KMS-11 (cell line): ENCODE results near the gene RNF43.
A peak's percentile ranks its signal among the peaks of the same experiment; 100 is the strongest.

Experiments
- H2AFZ ChIP-seq: fragments of 200-600 bp; sonication (generic); 2 replicates; pipeline ENCODE4 v1.6.1; 2016; ENCODE audit warnings: antibody characterized with exemption, mixed run types, low read depth
- H3K27ac ChIP-seq: fragments of 200-600 bp; sonication (generic); 2 replicates; pipeline ENCODE4 v1.6.1; 2016; ENCODE audit warnings: mild to moderate bottlenecking, mixed run types
- H3K27me3 ChIP-seq: fragments of 200-600 bp; sonication (generic); 2 replicates; pipeline ENCODE4 v1.6.1; 2017; ENCODE audit warnings: mild to moderate bottlenecking, low read depth, mixed run types, moderate library complexity; ENCODE audit not compliant: insufficient read depth
- H3K36me3 ChIP-seq: fragments of 200-600 bp; sonication (generic); 2 replicates; pipeline ENCODE4 v1.6.1; 2017; ENCODE audit warnings: mild to moderate bottlenecking, mixed run types; ENCODE audit not compliant: insufficient read depth
- H3K4me1 ChIP-seq: fragments of 200-600 bp; sonication (generic); 2 replicates; pipeline ENCODE4 v1.6.1; 2016; ENCODE audit warnings: mild to moderate bottlenecking, low read depth, mixed run types; ENCODE audit not compliant: poor library complexity, severe bottlenecking
- H3K4me2 ChIP-seq: fragments of 200-600 bp; sonication (generic); 2 replicates; pipeline ENCODE4 v1.7.0; 2016; ENCODE audit warnings: mild to moderate bottlenecking, mixed run types
- H3K4me3 ChIP-seq: fragments of 200-600 bp; sonication (generic); IDR thresholded peaks from 2 replicates; pipeline ENCODE4 v1.6.1; 2017; ENCODE audit warnings: low read depth, low read length, mixed read lengths; ENCODE audit not compliant: insufficient read depth
- H3K79me2 ChIP-seq: fragments of 200-600 bp; sonication (generic); 2 replicates; pipeline ENCODE4 v1.6.1; 2016; ENCODE audit warnings: low read depth, mixed run types; ENCODE audit not compliant: insufficient read depth
- H3K9ac ChIP-seq: fragments of 200-600 bp; sonication (generic); 2 replicates; pipeline ENCODE4 v1.6.1; 2016; ENCODE audit warnings: mild to moderate bottlenecking, mixed run types
- H4K20me1 ChIP-seq: fragments of 200-600 bp; sonication (generic); 2 replicates; pipeline ENCODE4 v1.6.1; 2016; ENCODE audit warnings: mild to moderate bottlenecking, mixed run types; ENCODE audit not compliant: insufficient read depth
- TF ChIP-seq, protein P1 (sequence below): fragments of 200-600 bp; sonication (generic); conservative IDR thresholded peaks from 2 replicates; pipeline ENCODE4 v1.6.1; 2017; ENCODE audit warnings: low read depth, mild to moderate bottlenecking, antibody characterized with exemption, low read length, moderate library complexity, mixed read lengths

RNF43 gene

DNA sequence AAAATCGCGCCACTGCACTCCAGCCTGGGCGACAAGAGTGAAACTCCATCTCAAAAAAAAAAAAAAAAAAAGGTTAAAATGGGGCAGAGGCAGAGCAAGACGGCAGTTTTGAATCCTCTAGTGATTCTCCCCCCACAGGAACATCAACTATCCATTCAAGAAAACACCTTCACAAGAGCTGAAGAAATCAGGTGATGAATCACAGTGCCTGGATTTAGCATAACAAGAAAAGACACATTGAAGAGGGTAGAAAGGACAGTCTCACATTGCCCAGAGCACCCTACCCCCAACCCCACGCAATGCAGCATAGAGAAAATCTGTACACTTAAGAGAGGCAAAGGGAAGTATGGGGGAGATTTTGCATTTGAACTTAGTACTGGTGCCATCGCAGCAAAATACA, 28.8 kb upstream of the RNF43 start:
- H3K27ac ChIP-seq: no peak overlapping the region
- H2AFZ ChIP-seq: no peak overlapping the region
- H4K20me1 ChIP-seq: no peaks in the 10 kb centered on the region
- H3K36me3 ChIP-seq: no peaks in the 10 kb centered on the region
- TF ChIP-seq, protein P1, sequence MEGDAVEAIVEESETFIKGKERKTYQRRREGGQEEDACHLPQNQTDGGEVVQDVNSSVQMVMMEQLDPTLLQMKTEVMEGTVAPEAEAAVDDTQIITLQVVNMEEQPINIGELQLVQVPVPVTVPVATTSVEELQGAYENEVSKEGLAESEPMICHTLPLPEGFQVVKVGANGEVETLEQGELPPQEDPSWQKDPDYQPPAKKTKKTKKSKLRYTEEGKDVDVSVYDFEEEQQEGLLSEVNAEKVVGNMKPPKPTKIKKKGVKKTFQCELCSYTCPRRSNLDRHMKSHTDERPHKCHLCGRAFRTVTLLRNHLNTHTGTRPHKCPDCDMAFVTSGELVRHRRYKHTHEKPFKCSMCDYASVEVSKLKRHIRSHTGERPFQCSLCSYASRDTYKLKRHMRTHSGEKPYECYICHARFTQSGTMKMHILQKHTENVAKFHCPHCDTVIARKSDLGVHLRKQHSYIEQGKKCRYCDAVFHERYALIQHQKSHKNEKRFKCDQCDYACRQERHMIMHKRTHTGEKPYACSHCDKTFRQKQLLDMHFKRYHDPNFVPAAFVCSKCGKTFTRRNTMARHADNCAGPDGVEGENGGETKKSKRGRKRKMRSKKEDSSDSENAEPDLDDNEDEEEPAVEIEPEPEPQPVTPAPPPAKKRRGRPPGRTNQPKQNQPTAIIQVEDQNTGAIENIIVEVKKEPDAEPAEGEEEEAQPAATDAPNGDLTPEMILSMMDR: no peak
- H3K79me2 ChIP-seq: no peaks in the 10 kb centered on the region
- no peaks in the 10 kb centered on the region for H3K27me3 ChIP-seq
- no peaks in the 10 kb centered on the region for H3K4me1 ChIP-seq
- H3K4me2 ChIP-seq: no peak overlapping the region
- H3K9ac ChIP-seq: no peak overlapping the region
- no peak overlapping the region for H3K4me3 ChIP-seq

DNA sequence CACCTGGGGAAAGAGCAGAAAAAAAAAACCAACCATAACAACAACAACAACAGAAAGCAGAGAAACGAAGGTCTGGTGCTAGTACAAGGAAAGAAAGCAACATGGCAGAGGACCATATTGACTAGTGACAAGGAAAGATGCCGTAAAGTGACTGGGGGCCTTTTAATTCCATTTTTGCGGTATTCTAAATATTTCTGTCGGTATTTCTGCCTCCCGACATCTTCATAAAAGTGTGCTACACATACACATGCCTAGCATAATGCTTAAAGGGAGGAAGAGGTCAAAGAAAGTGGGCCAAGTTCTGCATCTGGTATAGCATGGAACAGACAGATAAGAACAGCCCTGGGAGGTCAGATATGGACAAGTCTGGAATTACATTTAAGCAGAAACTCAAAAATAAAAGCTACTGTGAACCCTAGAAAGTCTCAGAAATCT, 19.5 kb upstream of the RNF43 start:
- Histone ChIP-seq H3K4me2 (no peak overlapping the region), H3K27ac (no peak overlapping the region), H4K20me1 (no peaks in the 10 kb centered on the region), H2AFZ (no peak overlapping the region), H3K4me3 (no peak overlapping the region), H3K27me3 (no peaks in the 10 kb centered on the region), H3K4me1 (no peaks in the 10 kb centered on the region), H3K9ac (no peak overlapping the region), H3K36me3 (no peaks in the 10 kb centered on the region), H3K79me2 (no peaks in the 10 kb centered on the region)
- TF ChIP-seq, protein P1: no peak

DNA sequence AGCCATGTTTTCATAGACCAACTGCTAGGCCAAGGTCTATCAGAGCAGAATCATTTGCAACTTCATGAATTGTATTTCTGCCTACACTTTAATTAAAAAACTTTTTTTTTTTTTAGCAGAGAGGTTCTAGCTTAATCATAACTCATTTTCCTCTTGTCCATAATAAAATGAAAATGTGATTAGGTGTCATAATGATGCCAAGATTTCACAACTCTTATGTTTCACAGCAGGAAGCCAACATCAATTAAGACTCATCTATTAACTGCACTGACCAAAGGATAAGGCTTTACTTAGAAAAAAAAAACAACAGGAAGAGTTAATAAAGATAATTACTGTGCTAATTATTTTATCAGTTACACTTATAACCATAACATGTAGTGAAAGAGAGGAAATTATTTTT, 18.9 kb upstream of the RNF43 start:
- H3K36me3 ChIP-seq: no peaks in the 10 kb centered on the region
- TF ChIP-seq, protein P1: no peak
- H3K27me3 ChIP-seq: no peaks in the 10 kb centered on the region
- H3K9ac ChIP-seq: no peak overlapping the region
- H3K4me2 ChIP-seq: no peak overlapping the region
- H2AFZ ChIP-seq: no peak overlapping the region
- no peaks in the 10 kb centered on the region for H4K20me1 ChIP-seq
- no peak overlapping the region for H3K4me3 ChIP-seq
- H3K4me1 ChIP-seq: no peaks in the 10 kb centered on the region
- no peaks in the 10 kb centered on the region for H3K79me2 ChIP-seq
- no peak overlapping the region for H3K27ac ChIP-seq

DNA sequence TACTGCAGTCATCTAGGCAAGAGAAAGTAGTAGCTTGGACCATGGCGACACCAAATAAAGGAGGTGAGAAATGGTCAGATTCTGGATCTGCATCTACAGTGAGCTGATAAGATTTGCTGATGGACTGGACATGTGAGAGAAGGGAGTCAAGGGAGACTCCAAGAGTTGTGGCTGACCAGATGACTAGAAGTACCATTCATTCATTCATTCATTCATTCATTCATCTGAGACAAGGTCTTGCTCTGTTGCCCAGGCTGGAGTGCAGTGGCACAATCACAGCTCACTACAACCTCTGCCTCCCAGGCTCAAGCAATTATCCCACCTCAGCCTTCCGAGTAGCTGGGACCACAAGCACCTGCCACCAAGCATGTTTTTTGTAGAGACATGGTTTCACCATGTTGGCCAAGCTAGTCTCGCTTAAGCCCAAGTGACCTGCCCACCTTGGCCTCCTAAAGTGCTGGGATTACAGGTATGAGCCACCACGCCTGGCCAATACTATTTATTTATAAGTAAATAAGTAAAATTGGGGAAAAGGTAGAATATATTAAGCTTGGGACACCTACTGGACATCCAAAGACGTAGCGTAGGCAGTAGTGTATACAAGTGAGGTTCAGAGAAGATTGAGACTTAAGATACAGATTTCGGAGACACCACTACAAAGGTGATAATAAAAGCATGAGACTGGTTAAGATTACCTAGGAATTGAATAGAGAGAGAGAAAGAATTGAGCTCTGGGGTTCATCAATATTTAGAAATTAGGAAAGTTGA, 15.7 kb upstream of the RNF43 start:
- no peak overlapping the region for H2AFZ ChIP-seq
- no peak overlapping the region for H3K4me3 ChIP-seq
- no peaks in the 10 kb centered on the region for H3K27me3 ChIP-seq
- TF ChIP-seq, protein P1: 0 out of 2 replicates have a peak, but pooled peaks have one; percentile 29
- no peaks in the 10 kb centered on the region for H3K79me2 ChIP-seq
- H3K27ac ChIP-seq: no peak overlapping the region
- H3K36me3 ChIP-seq: no peaks in the 10 kb centered on the region
- H3K4me1 ChIP-seq: no peaks in the 10 kb centered on the region
- no peaks in the 10 kb centered on the region for H4K20me1 ChIP-seq
- H3K4me2 ChIP-seq: no peak overlapping the region
- no peak overlapping the region for H3K9ac ChIP-seq
